Ishikawa (cell line): ENCODE measurements around the gene TNFAIP2.

Experiments used
- EP300 ChIP-seq: IDR thresholded peaks from 2 replicates; pipeline ENCODE4 v1.6.1; 2012; ENCODE audit warnings: borderline replicate concordance
- TAF1 ChIP-seq: IDR thresholded peaks from 2 replicates; pipeline ENCODE4 v1.6.1; 2012; ENCODE audit warnings: low read depth, mild to moderate bottlenecking
- TF ChIP-seq, protein P1 (sequence below): IDR thresholded peaks from 2 replicates; pipeline ENCODE4 v1.6.1; 2012; ENCODE audit warnings: low read depth, mild to moderate bottlenecking

GRCh38 chr14:103078860-103079587 is 44.2 kb upstream of the TNFAIP2 start:
- TF ChIP-seq, protein P1, sequence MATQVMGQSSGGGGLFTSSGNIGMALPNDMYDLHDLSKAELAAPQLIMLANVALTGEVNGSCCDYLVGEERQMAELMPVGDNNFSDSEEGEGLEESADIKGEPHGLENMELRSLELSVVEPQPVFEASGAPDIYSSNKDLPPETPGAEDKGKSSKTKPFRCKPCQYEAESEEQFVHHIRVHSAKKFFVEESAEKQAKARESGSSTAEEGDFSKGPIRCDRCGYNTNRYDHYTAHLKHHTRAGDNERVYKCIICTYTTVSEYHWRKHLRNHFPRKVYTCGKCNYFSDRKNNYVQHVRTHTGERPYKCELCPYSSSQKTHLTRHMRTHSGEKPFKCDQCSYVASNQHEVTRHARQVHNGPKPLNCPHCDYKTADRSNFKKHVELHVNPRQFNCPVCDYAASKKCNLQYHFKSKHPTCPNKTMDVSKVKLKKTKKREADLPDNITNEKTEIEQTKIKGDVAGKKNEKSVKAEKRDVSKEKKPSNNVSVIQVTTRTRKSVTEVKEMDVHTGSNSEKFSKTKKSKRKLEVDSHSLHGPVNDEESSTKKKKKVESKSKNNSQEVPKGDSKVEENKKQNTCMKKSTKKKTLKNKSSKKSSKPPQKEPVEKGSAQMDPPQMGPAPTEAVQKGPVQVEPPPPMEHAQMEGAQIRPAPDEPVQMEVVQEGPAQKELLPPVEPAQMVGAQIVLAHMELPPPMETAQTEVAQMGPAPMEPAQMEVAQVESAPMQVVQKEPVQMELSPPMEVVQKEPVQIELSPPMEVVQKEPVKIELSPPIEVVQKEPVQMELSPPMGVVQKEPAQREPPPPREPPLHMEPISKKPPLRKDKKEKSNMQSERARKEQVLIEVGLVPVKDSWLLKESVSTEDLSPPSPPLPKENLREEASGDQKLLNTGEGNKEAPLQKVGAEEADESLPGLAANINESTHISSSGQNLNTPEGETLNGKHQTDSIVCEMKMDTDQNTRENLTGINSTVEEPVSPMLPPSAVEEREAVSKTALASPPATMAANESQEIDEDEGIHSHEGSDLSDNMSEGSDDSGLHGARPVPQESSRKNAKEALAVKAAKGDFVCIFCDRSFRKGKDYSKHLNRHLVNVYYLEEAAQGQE, result no peak
- TF ChIP-seq TAF1 (no peak), EP300 (no peak)
